Nephron (organoid): Measurements from ENCODE around the gene LHX4.

ENCODE experiments used
- H3K27ac Mint-ChIP-seq, 3 experiments: 2 replicates each; pipeline ENCODE4 v1.8.0; 2020; ENCODE audit warnings: mixed read lengths in 3 of 3, mild to moderate bottlenecking in 2 of 3, moderate library complexity in 1 of 3
- H3K27me3 Mint-ChIP-seq: 2 replicates; pipeline ENCODE4 v1.8.0; 2021; ENCODE audit warnings: low read depth, mild to moderate bottlenecking, moderate library complexity, mixed read lengths
- H3K36me3 Mint-ChIP-seq: 2 replicates; pipeline ENCODE4 v1.8.0; 2020; ENCODE audit warnings: low read depth, mixed read lengths
- H3K4me1 Mint-ChIP-seq: 2 replicates; pipeline ENCODE4 v1.8.0; 2020; ENCODE audit warnings: mixed read lengths
- H3K4me3 Mint-ChIP-seq, 3 experiments: 2 replicates each; pipeline ENCODE4 v1.8.0; 2020; ENCODE audit warnings: mild to moderate bottlenecking in 3 of 3, mixed read lengths in 3 of 3, moderate library complexity in 2 of 3
- H3K9me3 Mint-ChIP-seq: 2 replicates; pipeline ENCODE4 v1.8.0; 2020; ENCODE audit warnings: mixed read lengths
- CTCF ChIP-seq, 3 experiments: fragments of 200-600 bp; sonication (generic); IDR thresholded peaks; one replicate each; pipeline ENCODE4 v1.5.0; 2021; ENCODE audit warnings: antibody characterized with exemption in 3 of 3; ENCODE audit not compliant: unreplicated experiment in 3 of 3

The LHX4 gene

GRCh38 chr1:180208264-180208663 is 21.8 kb upstream of the LHX4 start:
- no peak for TF ChIP-seq CTCF (IDR thresholded peaks at IDR 0.05; ENCODE audit: unreplicated experiment in 3 of 3)
- no peaks in the 10 kb centered on the region for H3K9me3 Mint-ChIP-seq
- H3K27me3 Mint-ChIP-seq, result peaks cover 36% of the 10 kb centered on the region
- no peak overlapping the region for H3K4me3 Mint-ChIP-seq
- no peak overlapping the region for H3K27ac Mint-ChIP-seq
- H3K4me1 Mint-ChIP-seq, result no peaks in the 10 kb centered on the region
- H3K36me3 Mint-ChIP-seq, result no peaks in the 10 kb centered on the region

GRCh38 chr1:180210008-180210620 is 19.9 kb upstream of the LHX4 start:
- H3K4me1 Mint-ChIP-seq, result no peaks in the 10 kb centered on the region
- H3K27ac Mint-ChIP-seq, result no peak overlapping the region
- no peak for TF ChIP-seq CTCF (IDR thresholded peaks at IDR 0.05; ENCODE audit: unreplicated experiment in 3 of 3)
- H3K4me3 Mint-ChIP-seq, result no peak overlapping the region
- H3K9me3 Mint-ChIP-seq, result no peaks in the 10 kb centered on the region
- H3K36me3 Mint-ChIP-seq, result no peaks in the 10 kb centered on the region
- H3K27me3 Mint-ChIP-seq, result peaks cover 44% of the 10 kb centered on the region

- Mint-ChIP-seq H3K27me3 (peaks cover 44% of the 10 kb centered on the region), H3K4me1 (no peaks in the 10 kb centered on the region), H3K9me3 (no peaks in the 10 kb centered on the region), H3K36me3 (no peaks in the 10 kb centered on the region), H3K4me3 (no peak overlapping the region), H3K27ac (no peak overlapping the region)
- TF ChIP-seq CTCF (IDR thresholded peaks at IDR 0.05; ENCODE audit: unreplicated experiment in 3 of 3), result no peak
Observed at GRCh38 chr1:180211156-180211859, 18.8 kb upstream of the LHX4 start.

- peaks cover 40% of the 10 kb centered on the region for H3K27me3 Mint-ChIP-seq
Observed at GRCh38 chr1:180211860-180212229, 18.2 kb upstream of the LHX4 start.

GRCh38 chr1:180213401-180214170 is 16.5 kb upstream of the LHX4 start:
- Mint-ChIP-seq H3K4me1 (no peaks in the 10 kb centered on the region), H3K4me3 (no peak overlapping the region), H3K27me3 (peaks cover 26% of the 10 kb centered on the region), H3K27ac (no peak overlapping the region), H3K9me3 (no peaks in the 10 kb centered on the region), H3K36me3 (no peaks in the 10 kb centered on the region)
- TF ChIP-seq CTCF (IDR thresholded peaks at IDR 0.05; ENCODE audit: unreplicated experiment in 3 of 3), result no peak

More at GRCh38 chr1:180211860-180212229, 18.2 kb upstream of the LHX4 start:
- Mint-ChIP-seq H3K27ac (no peak overlapping the region), H3K9me3 (no peaks in the 10 kb centered on the region), H3K36me3 (no peaks in the 10 kb centered on the region), H3K4me1 (no peaks in the 10 kb centered on the region), H3K4me3 (no peak overlapping the region)
- TF ChIP-seq CTCF (IDR thresholded peaks at IDR 0.05; ENCODE audit: unreplicated experiment in 3 of 3), result no peak
